ENCODE results near the gene TDRD3.
"Not testable (repeated sequence)": the region's sequence is repeated elsewhere in the genome, so short reads cannot be mapped to it uniquely, and the experiment has no call there.

Gene TDRD3

GRCh38 chr13:60396783-60397703 is at the start of gene TDRD3:
Gene TDRD3 (plus strand): TSS chr13:60397220. CDS start chr13:60397365, 145 bp downstream.
- DNase-seq (ENCODE audit: low read depth, low spot score), result peak; percentile 94

DNA sequence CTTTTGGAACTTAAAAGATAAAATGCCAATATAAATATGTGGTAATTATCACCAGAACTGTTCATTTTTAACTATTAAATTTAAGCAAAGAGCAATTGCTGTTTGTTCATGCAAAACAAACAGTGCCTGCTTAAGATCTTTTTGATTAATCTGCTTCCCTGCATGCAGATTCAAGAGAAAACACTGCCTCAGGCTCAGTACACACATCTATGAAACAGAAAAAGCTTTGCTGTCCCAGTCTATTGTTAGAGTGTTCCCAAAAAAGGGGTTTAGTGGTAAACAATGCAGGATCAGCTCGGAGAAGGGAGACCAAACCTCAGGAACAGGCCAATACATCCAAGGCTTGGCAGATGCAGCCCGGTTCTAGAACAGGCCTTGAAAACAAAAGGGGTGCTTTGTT is 49.3 kb upstream of the TDRD3 start:
- DNase-seq (ENCODE audit: low read depth, low spot score), result no peak

DNA sequence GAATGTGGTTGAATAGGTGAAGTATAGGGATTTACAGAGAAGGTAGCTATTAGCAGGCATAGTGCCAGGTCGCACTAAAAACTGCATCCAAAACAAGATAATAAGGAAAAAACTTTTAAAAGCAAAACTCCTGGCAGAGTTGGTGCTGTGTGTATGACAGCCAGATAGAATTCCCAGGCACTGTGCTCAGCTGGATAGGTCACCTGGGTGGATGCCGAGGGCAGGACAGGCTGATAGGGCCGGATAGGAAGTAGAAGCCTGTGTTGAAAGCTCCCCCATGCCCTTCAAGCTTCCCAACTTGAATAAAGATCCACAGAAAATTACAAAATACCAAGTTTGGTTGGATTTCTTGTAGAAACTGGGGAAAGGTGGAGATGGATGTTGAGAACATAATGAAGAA is 48.9 kb upstream of the TDRD3 start:
- DNase-seq (ENCODE audit: low read depth, low spot score), result peak; percentile 8

GRCh38 chr13:60351326-60351725 is 45.7 kb upstream of the TDRD3 start:
- DNase-seq (ENCODE audit: low read depth, low spot score), result no peak

DNA sequence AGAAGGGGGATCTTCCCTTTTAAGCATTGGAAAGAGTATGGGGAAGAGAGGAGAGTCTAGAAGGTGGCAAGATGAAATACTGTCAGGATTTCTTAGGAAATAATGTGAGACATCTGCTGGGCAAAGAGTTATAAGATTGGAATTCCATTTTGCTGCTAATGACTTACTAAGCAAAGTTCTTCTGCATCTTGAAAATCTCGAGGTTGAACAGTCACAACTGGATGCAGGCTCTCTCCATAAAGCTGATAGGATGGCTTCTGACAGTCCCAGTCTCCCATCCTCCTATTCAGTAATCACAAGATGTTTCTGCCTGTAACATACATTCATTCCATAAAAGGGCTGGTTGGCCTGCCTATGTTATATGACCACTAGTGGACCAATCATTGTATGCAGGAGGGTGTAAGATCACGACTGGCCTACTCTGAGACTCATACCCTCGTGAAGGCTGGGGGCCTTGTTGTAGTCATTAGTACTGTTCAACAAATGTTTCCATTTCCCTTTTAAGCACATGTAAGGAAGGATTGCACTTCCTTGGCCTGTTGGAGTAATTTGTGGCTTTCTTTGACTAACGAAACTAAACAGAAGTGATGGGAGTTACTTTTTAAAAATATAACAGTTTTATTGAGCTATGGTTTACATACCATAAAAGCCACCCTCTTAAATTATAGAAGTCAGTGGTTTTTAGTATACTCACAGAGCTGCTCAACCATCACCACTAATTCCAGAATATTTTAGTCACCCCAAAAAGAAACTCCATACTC is 45.0 kb upstream of the TDRD3 start:
- no peak for DNase-seq (ENCODE audit: low read depth, low spot score)

DNA sequence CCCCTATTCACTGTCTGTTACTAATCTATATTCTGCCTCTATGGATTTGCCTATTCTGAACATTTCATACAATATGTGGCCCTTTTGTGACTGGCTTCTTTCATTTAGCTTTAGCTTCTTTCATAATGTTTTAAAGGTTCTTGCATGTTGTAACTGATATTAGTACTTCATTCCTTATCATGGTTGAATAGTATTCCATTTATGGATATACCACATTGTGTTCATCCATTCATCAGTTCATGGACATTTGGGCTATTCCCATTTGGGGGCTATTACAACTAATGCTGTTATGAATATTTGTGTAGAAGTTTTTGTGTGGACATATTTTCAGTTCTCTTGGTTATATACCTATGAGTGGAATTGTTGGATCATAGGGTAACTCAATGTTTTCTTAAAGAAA is 44.4 kb upstream of the TDRD3 start:
- no peak for DNase-seq (ENCODE audit: low read depth, low spot score)

DNA sequence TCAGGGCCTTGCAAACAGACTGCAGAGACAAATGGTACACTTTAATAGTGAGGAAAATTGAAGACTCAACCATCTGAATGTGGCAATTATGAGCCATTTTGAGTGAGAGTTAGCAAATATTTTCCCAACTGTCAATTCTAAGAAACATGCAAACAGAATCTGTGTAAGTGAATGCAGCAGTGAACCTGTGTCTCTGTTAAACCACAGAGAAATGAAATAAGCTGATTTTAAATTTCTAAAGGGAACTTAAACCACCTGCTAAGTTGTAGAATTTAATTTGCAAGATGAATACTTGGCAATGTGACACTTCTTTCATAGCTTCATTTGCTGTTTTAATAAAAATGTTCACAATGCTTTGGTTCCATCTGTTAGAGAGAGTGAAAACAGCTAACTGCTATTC is 42.0 kb upstream of the TDRD3 start:
- no peak for DNase-seq (ENCODE audit: low read depth, low spot score)

DNA sequence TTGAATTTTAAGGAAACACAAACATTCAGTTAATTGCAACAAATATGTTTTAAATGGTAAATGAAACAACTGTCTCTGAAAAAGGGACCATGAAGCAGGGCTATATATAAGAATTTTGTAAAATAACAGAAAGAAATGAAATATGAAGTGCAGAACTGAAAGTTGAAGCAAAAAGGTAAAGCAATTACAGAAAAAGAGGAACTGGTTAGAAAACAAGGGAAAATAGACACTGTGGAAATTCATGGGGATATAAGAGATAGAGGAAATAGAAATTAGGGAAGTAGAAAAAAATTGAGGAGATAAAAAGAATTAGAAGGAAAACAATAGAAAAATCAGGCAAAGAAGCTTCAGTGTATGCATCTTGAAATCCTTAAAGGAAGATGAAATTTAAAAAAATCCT is 40.0 kb upstream of the TDRD3 start:
- DNase-seq (ENCODE audit: low read depth, low spot score), result no peak

GRCh38 chr13:60358453-60358852 is 38.6 kb upstream of the TDRD3 start:
- no peak for DNase-seq (ENCODE audit: low read depth, low spot score)

DNA sequence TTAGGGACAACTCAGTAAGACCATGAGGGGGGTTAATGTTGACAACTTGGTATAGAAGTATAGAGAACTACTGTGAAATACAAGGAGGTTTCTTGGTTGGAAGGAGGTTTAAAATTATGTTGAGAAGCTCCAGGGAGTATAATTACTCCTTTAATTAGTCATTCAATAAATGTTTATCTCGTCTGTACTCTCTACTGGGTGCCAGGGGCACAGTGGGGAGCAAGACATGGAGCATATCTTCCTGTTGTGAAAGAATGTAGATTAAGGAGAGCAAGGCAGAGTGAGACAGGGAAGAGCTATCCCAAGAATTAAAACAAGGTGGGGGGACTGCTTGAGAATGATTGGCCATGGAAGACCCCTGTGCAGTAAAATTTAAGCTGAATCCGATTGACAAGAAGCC is 33.7 kb upstream of the TDRD3 start:
- DNase-seq (ENCODE audit: low read depth, low spot score), result no peak

DNA sequence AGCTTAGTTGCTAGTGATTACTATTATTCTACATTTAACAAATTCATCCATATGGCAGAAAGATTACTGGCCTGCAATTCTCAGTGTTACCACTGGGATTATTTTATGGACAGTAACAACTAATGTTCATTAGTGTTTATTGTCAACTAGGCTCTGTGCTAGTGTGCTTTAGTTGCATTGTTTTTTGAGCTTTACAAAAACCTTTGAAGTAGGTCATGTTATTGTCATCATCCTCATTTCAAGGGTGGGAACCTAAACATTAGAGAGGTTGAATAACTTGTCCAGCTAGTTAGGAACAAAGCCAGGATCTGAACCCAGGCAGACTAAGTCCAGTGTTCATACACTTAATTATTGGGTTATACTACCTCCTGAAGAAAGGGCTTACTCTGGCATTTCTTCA is 27.8 kb upstream of the TDRD3 start:
- DNase-seq (ENCODE audit: low read depth, low spot score), result peak; percentile 11

DNA sequence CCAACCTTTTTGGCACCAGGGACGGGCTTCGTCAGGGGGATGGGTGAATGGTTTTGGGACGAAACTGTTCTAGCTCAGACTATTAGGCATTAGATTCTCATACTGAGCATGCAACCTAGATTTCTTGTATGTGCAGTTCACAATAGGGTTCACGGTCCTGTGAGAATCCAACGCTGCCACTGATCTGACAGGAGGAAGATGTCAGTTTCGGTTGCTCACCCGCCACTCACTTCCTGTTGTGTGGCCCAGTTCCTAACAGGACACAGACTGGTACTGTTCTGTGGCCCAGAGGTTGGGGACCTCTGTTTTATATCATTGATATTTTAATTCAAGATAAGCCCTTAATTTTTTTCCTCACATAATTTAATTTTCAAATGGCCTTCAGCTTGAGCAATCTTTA is 26.7 kb upstream of the TDRD3 start:
- no peak for DNase-seq (ENCODE audit: low read depth, low spot score)

GRCh38 chr13:60372141-60372540 is 24.9 kb upstream of the TDRD3 start:
- DNase-seq (ENCODE audit: low read depth, low spot score), result peak; percentile 4

DNA sequence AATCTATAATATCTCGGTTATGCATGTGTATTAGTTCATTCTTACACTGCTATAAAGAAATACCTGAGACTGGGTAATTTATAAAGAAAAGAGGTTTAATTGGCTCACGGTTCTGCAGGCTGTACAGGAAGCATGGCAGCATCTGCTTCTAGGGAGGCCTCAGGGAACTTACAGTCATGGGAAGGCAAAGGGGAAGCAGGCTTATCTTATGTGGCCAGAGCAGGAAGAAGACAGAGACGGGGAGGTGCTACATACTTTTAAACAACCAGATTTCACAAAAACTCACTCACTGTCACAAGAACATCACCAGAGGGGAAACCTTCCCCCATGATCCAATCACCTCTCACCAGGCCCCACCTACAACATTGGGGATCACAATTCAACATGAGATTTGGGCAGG is 17.7 kb upstream of the TDRD3 start:
- DNase-seq (ENCODE audit: low read depth, low spot score), result not testable (repeated sequence)

GRCh38 chr13:60379837-60380565 is 17.0 kb upstream of the TDRD3 start:
- DNase-seq (ENCODE audit: low read depth, low spot score), result no peak

DNA sequence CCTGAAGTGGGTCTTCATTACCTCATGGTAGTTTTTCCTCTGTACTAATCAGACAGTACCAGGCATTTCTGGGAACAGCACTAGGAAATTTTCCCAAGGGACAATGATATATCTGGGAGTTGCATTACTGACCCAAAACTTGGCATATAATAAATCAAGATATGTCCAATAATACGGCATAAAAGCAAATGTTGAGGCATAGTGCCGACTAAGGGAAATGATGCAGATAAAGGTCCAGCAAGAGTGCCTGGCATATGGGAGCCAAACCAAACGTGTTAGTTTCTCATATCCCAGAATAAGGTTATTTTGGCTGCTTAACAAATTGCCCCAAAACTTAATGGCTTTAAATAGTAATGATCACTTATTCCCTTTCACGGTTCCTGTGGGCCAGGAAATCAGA is 12.1 kb upstream of the TDRD3 start:
- no peak for DNase-seq (ENCODE audit: low read depth, low spot score)

DNA sequence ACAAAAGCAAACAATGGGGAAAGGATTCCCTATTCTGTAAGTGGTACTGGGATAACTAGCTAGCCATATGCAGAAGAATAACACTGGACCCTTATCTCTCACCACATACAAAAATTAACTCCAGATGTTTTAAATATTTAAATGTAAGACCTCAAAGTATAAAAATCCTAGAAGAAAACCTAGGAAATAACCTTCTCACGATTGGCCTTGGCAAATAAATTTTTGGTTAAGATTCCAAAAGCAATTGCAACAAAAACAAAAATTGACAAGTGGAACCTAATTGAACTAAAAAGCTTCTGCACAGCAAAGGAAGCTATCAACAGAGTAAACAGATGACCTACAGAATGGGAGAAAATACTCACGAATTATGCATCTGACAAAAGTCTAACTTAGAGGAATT is 10.8 kb upstream of the TDRD3 start:
- DNase-seq (ENCODE audit: low read depth, low spot score), result no peak

GRCh38 chr13:60392131-60392530 is 4.9 kb upstream of the TDRD3 start:
- no peak for DNase-seq (ENCODE audit: low read depth, low spot score)

GRCh38 chr13:60395971-60396782 is 843 bp upstream of the TDRD3 start:
- peak; percentile 93 for DNase-seq (ENCODE audit: low read depth, low spot score)

GRCh38 chr13:60397704-60398378 is 821 bp downstream of the TDRD3 start:
- peak; percentile 82 for DNase-seq (ENCODE audit: low read depth, low spot score)

All from ELF-1 (cell line).